Osteocyte (in vitro differentiated cells): ENCODE data around the gene CCNF. TPM values are rescaled to one million over a fixed set of nuclear protein-coding genes. Genes with fewer than 3 reads are reported as not detected.

Experiments used
- DNase-seq: peaks from one replicate; pipeline ENCODE4 v3.0.0; 2021; ENCODE audit warnings: mixed read lengths; ENCODE audit not compliant: unreplicated experiment; ENCODE audit errors: extremely low spot score
- H3K27ac Mint-ChIP-seq: one replicate; pipeline ENCODE4 v1.8.0; 2021; ENCODE audit warnings: mild to moderate bottlenecking, mixed read lengths; ENCODE audit not compliant: unreplicated experiment
- H3K27me3 Mint-ChIP-seq: one replicate; pipeline ENCODE4 v1.8.0; 2021; ENCODE audit warnings: mixed read lengths; ENCODE audit not compliant: unreplicated experiment
- H3K36me3 Mint-ChIP-seq: one replicate; pipeline ENCODE4 v1.8.0; 2021; ENCODE audit warnings: mixed read lengths; ENCODE audit not compliant: unreplicated experiment
- H3K4me1 Mint-ChIP-seq: one replicate; pipeline ENCODE4 v1.8.0; 2021; ENCODE audit warnings: mixed read lengths; ENCODE audit not compliant: unreplicated experiment
- H3K4me3 Mint-ChIP-seq: one replicate; pipeline ENCODE4 v1.8.0; 2021; ENCODE audit warnings: mild to moderate bottlenecking, moderate library complexity, mixed read lengths; ENCODE audit not compliant: unreplicated experiment
- H3K9me3 Mint-ChIP-seq: one replicate; pipeline ENCODE4 v1.8.0; 2021; ENCODE audit warnings: mixed read lengths; ENCODE audit not compliant: unreplicated experiment
- total RNA-seq: library from RNA; stranded (reverse); gene quantifications from 2 replicates; pipeline ENCODE4 v1.2.1, GENCODE V29; 2021
- TF ChIP-seq, protein P1 (sequence below): fragments of 200-600 bp; sonication (generic); IDR thresholded peaks from 2 replicates; pipeline ENCODE4 v1.5.0; 2021; ENCODE audit warnings: antibody characterized with exemption, mild to moderate bottlenecking, moderate library complexity

CCNF gene
- total RNA-seq, 1 donor from 2014 or later: 10.0 TPM

DNA sequence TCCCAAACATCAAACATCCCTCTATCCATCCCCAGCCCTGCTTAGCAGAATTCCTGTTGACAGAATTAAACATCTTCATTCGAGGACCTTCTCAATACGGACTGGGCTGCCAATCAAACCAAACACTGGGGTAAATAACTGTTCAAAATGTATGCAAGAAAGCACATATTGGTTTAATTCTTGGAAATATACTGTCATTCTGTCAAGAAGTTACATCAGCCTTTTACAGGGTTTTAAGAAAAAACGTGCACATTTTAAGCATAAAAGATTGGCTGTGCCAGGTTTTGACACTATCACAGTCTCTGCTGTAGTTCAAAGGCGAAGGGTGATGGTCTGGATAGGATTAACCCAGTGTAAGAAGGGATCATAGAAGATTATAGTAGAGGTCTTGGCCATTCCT is 25.1 kb upstream of the CCNF start:
- Mint-ChIP-seq H3K4me3 (no peak overlapping the region), H3K4me1 (no peaks in the 10 kb centered on the region), H3K9me3 (no peaks in the 10 kb centered on the region), H3K27ac (no peak overlapping the region), H3K36me3 (no peaks in the 10 kb centered on the region), H3K27me3 (peaks cover 8% of the 10 kb centered on the region)
- TF ChIP-seq, protein P1, sequence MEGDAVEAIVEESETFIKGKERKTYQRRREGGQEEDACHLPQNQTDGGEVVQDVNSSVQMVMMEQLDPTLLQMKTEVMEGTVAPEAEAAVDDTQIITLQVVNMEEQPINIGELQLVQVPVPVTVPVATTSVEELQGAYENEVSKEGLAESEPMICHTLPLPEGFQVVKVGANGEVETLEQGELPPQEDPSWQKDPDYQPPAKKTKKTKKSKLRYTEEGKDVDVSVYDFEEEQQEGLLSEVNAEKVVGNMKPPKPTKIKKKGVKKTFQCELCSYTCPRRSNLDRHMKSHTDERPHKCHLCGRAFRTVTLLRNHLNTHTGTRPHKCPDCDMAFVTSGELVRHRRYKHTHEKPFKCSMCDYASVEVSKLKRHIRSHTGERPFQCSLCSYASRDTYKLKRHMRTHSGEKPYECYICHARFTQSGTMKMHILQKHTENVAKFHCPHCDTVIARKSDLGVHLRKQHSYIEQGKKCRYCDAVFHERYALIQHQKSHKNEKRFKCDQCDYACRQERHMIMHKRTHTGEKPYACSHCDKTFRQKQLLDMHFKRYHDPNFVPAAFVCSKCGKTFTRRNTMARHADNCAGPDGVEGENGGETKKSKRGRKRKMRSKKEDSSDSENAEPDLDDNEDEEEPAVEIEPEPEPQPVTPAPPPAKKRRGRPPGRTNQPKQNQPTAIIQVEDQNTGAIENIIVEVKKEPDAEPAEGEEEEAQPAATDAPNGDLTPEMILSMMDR: no peak
- no peak for DNase-seq

DNA sequence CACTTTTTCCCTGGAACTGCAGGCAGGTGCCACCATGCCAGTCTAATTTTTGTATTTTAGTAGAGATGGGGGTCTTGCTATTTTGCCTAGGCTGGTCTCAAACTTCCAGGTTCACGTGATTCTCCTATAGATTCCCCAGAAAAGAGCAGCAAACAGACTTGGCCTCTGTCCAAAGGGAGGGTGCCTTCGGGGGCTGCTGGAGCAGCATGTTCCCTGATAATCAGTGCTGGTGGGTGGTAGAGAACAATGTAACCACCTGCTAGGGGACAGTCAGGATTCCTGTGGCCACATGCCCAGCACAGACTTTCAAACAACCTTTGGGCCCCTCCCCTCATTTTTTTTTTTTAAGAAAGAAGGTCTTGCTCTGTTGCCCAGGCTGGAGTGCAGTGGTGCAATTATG is 14.2 kb upstream of the CCNF start:
- peaks cover 6% of the 10 kb centered on the region for H3K4me1 Mint-ChIP-seq

GRCh38 chr16:2420035-2420434 is 9.2 kb upstream of the CCNF start:
- TF ChIP-seq, protein P1: no peak
- DNase-seq: no peak
- peaks cover 7% of the 10 kb centered on the region for H3K27me3 Mint-ChIP-seq
- H3K4me3 Mint-ChIP-seq: no peak overlapping the region
- H3K9me3 Mint-ChIP-seq: no peaks in the 10 kb centered on the region
- peaks cover 6% of the 10 kb centered on the region for H3K4me1 Mint-ChIP-seq
- H3K36me3 Mint-ChIP-seq: no peaks in the 10 kb centered on the region
- no peak overlapping the region for H3K27ac Mint-ChIP-seq

More for the DNA sequence above, 14.2 kb upstream of the CCNF start:
- TF ChIP-seq, protein P1: no peak
- Mint-ChIP-seq H3K9me3 (no peaks in the 10 kb centered on the region), H3K27me3 (peaks cover 26% of the 10 kb centered on the region), H3K4me3 (no peak overlapping the region), H3K27ac (no peak overlapping the region), H3K36me3 (no peaks in the 10 kb centered on the region)
- no peak for DNase-seq

GRCh38 chr16:2422123-2422867 is 7.0 kb upstream of the CCNF start:
- TF ChIP-seq, protein P1: no peak
- Mint-ChIP-seq H3K27me3 (peaks cover 7% of the 10 kb centered on the region), H3K36me3 (no peaks in the 10 kb centered on the region), H3K9me3 (no peaks in the 10 kb centered on the region), H3K4me1 (peaks cover 1% of the 10 kb centered on the region), H3K4me3 (no peak overlapping the region), H3K27ac (no peak overlapping the region)
- DNase-seq: no peak

GRCh38 chr16:2424061-2425007 is 4.9 kb upstream of the CCNF start:
- TF ChIP-seq, protein P1: no peak
- H3K9me3 Mint-ChIP-seq: no peaks in the 10 kb centered on the region
- DNase-seq: no peak
- H3K27me3 Mint-ChIP-seq: peaks cover 7% of the 10 kb centered on the region
- H3K4me3 Mint-ChIP-seq: no peak overlapping the region
- H3K27ac Mint-ChIP-seq: no peak overlapping the region
- no peaks in the 10 kb centered on the region for H3K36me3 Mint-ChIP-seq
- H3K4me1 Mint-ChIP-seq: peaks cover 6% of the 10 kb centered on the region
